ENCODE measurements around the gene TSPAN11. TPM values are rescaled to one million over a fixed set of nuclear protein-coding genes. Genes with fewer than 3 reads are reported as not detected.

TSPAN11 gene
- total RNA-seq, 4 donors from 2014 or later, result 10.7 to 30.6 (median 18.3) TPM

DNA sequence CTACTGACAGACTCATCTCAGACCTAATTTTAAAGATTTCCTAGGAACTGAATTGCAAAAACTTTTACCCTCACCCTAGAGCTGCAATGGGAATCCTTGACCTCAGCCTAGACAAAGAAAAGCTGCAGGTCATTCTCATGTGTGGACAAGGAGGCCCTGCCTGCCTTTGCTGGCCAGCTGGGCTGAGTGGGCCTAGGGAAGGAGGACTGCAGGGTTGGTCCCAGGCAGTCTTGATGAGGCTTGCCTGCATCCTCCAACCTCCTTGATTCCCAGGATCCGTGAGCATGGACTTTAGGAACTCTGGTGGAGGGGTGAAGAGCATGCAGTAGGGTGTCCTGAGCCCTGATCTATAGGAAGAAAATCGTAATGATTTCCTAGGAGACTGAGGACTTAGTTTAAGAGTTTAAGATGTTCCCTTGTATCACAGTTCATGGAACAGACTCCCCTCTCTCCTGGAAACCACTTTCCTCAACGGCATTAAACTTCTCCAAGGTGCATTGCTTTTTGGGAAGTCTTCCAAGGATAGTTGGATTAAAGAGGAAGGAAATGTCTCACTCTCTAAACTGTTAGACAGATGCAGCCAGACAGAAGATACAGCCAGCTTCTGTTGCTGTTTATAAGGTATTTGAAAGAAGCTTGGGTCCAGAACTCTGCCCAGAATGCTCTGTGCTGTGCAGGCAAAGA, 91.7 kb downstream of the TSPAN11 start:
- 59 to 66% methylated on average over 3 of the region's 3 CpGs for WGBS, 2 donors
- no peak for DNase-seq (ENCODE audit: low spot score in 2 of 2)
- Histone ChIP-seq H3K9me3 (no peaks in the 10 kb centered on the region), H3K27ac (no peak overlapping the region), H3K4me3 (no peak overlapping the region), H3K27me3 (no peaks in the 10 kb centered on the region), H3K36me3 (no peaks in the 10 kb centered on the region), H3K4me1 (peaks cover 0 to 5% (median 0%) of the 10 kb centered on the region in 4 donors)
- TF ChIP-seq, protein P1, sequence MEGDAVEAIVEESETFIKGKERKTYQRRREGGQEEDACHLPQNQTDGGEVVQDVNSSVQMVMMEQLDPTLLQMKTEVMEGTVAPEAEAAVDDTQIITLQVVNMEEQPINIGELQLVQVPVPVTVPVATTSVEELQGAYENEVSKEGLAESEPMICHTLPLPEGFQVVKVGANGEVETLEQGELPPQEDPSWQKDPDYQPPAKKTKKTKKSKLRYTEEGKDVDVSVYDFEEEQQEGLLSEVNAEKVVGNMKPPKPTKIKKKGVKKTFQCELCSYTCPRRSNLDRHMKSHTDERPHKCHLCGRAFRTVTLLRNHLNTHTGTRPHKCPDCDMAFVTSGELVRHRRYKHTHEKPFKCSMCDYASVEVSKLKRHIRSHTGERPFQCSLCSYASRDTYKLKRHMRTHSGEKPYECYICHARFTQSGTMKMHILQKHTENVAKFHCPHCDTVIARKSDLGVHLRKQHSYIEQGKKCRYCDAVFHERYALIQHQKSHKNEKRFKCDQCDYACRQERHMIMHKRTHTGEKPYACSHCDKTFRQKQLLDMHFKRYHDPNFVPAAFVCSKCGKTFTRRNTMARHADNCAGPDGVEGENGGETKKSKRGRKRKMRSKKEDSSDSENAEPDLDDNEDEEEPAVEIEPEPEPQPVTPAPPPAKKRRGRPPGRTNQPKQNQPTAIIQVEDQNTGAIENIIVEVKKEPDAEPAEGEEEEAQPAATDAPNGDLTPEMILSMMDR (IDR thresholded peaks at IDR 0.05), result no peak
- TF ChIP-seq POLR2A (IDR thresholded peaks at IDR 0.05) (no peak), EP300 (IDR thresholded peaks at IDR 0.05) (no peak)

DNA sequence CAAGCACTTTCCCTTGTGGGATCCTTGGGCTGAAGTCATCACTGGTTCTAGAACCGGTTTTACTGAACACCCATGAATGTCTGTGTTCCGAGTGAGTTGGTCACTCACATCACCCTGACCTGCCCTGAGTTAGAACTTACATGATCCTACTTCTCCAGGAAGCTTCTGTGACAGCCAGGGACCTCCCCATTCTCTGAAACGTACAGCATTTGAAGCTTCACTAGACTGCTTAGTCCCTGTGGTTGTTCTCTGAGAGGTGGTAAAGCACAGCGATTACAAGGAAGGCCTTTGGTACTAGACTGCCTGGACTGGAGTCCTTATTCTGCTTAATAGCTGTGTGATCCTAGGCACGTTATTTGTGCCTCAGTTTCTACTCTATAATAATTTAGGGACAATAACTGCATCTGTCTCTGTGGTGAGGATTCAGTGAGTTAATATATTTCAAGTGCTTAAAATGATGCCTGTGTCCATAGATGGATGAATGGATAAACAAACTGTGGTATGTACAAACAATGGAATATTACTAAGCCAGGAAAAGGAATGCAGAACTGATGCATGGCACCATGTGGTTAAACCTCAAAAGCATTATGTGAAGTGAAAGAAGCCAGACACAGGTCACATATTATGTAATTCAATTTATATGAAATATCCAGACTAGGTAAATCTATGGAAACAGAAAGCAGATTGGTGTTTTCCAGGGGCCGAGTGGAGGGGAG, 92.4 kb downstream of the TSPAN11 start:
- H3K4me1 ChIP-seq, result peaks cover 0 to 5% (median 0%) of the 10 kb centered on the region in 4 donors
- H3K4me3 ChIP-seq, result no peak overlapping the region
- H3K27me3 ChIP-seq, result no peaks in the 10 kb centered on the region
- WGBS, 2 donors, result 81 to 82% methylated on average over 6 of the region's 6 CpGs
- no peak overlapping the region for H3K27ac ChIP-seq
- no peak for DNase-seq (ENCODE audit: low spot score in 2 of 2)
- H3K36me3 ChIP-seq, result no peaks in the 10 kb centered on the region
- no peak for TF ChIP-seq POLR2A (IDR thresholded peaks at IDR 0.05)
- TF ChIP-seq EP300 (IDR thresholded peaks at IDR 0.05), result no peak
- TF ChIP-seq, protein P1 (IDR thresholded peaks at IDR 0.05), result no peak
- H3K9me3 ChIP-seq, result no peaks in the 10 kb centered on the region

- 89 to 91% methylated on average over 6 of the region's 6 CpGs for WGBS, 2 donors
- H3K9me3 ChIP-seq, result no peaks in the 10 kb centered on the region
- H3K36me3 ChIP-seq, result no peaks in the 10 kb centered on the region
- DNase-seq (ENCODE audit: low spot score in 2 of 2), result no peak
- TF ChIP-seq POLR2A (IDR thresholded peaks at IDR 0.05) (no peak), EP300 (IDR thresholded peaks at IDR 0.05) (no peak)
- TF ChIP-seq, protein P1 (IDR thresholded peaks at IDR 0.05), result no peak
- H3K4me1 ChIP-seq, result peaks cover 0 to 5% (median 0%) of the 10 kb centered on the region in 4 donors
- no peaks in the 10 kb centered on the region for H3K27me3 ChIP-seq
- no peak overlapping the region for H3K27ac ChIP-seq
- H3K4me3 ChIP-seq, result no peak overlapping the region
Observed at GRCh38 chr12:31019561-31019960, 93.0 kb downstream of the TSPAN11 start.

GRCh38 chr12:31019976-31020375, 93.4 kb downstream of the TSPAN11 start:
- TF ChIP-seq POLR2A (IDR thresholded peaks at IDR 0.05) (no peak), EP300 (IDR thresholded peaks at IDR 0.05) (no peak)
- TF ChIP-seq, protein P1 (IDR thresholded peaks at IDR 0.05), result no peak
- no peaks in the 10 kb centered on the region for H3K27me3 ChIP-seq
- no peaks in the 10 kb centered on the region for H3K36me3 ChIP-seq
- WGBS, 2 donors, result 86% methylated on average over 14 of the region's 14 CpGs
- no peak overlapping the region for H3K27ac ChIP-seq
- no peak overlapping the region for H3K4me3 ChIP-seq
- H3K9me3 ChIP-seq, result no peaks in the 10 kb centered on the region
- H3K4me1 ChIP-seq, result peaks cover 0 to 5% (median 0%) of the 10 kb centered on the region in 4 donors
- no peak for DNase-seq (ENCODE audit: low spot score in 2 of 2)
